GM12864 (cell line): Measurements from ENCODE around the gene ASB12.

Source experiments
- DNase-seq: peaks from one replicate; pipeline ENCODE4 v3.0.0-alpha.2; 2011; ENCODE audit warnings: low read depth
- H3K4me3 ChIP-seq: 2 replicates; pipeline ENCODE4 v1.5.1; 2011; ENCODE audit warnings: mild to moderate bottlenecking, low read depth, low read length, control low read depth
- CTCF ChIP-seq: IDR thresholded peaks from 2 replicates; pipeline ENCODE4 v1.5.1; 2011; ENCODE audit warnings: low read depth, mild to moderate bottlenecking, moderate library complexity, low read length, control low read depth, inconsistent platforms; ENCODE audit errors: missing control alignments

The ASB12 gene

GRCh38 chrX:64192673-64193072 is 37.7 kb downstream of the ASB12 start:
- H3K4me3 ChIP-seq = no peak overlapping the region
- TF ChIP-seq CTCF = no peak
- DNase-seq = no peak

- TF ChIP-seq CTCF = no peak
- DNase-seq = no peak
- H3K4me3 ChIP-seq = no peak overlapping the region
Observed at GRCh38 chrX:64192040-64192439, 38.4 kb downstream of the ASB12 start.

- no peak for DNase-seq
- TF ChIP-seq CTCF = no peak
- H3K4me3 ChIP-seq = no peak overlapping the region
Observed at GRCh38 chrX:64191281-64192010, 39.0 kb downstream of the ASB12 start.

GRCh38 chrX:64190136-64190740 is 40.2 kb downstream of the ASB12 start:
- no peak for TF ChIP-seq CTCF
- no peak for DNase-seq
- H3K4me3 ChIP-seq = no peak overlapping the region

GRCh38 chrX:64188901-64189300 is 41.5 kb downstream of the ASB12 start:
- DNase-seq = no peak
- H3K4me3 ChIP-seq = no peak overlapping the region
- no peak for TF ChIP-seq CTCF

- DNase-seq = no peak
- no peak for TF ChIP-seq CTCF
- no peak overlapping the region for H3K4me3 ChIP-seq
Observed at GRCh38 chrX:64187762-64188150, 42.7 kb downstream of the ASB12 start.
